ENCODE data around the gene RAPGEF5.
A peak's percentile ranks its signal among the peaks of the same experiment; 100 is the strongest.

The RAPGEF5 gene

DNA sequence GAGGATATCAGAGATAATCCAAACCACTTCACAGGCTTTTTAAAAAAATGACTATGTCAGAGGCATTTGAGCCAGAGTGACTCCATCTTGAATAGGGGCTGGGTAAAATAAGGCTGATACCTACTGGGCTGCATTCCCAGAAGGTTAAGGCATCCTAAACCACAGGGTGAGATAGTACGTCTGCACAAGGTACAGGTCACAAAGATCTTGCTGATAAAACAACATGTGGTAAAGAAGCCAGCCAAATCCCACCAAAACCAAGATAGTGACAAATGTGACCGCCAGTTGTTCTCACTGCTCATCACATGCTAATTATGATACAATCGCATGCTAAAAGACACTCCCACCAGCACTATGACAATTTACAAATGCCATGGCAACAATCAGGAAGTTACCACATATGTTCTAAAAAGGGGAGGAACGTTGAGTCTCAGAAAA, 177.5 kb downstream of the RAPGEF5 start:
- peak in 1 of 2 experiments; percentile 12 for DNase-seq
- TF ChIP-seq POLR2A (IDR thresholded peaks at IDR 0.05; ENCODE audit: low read length) (no peak), GATA1 (IDR thresholded peaks at IDR 0.05; ENCODE audit: low read depth, low read length) (no peak)

DNA sequence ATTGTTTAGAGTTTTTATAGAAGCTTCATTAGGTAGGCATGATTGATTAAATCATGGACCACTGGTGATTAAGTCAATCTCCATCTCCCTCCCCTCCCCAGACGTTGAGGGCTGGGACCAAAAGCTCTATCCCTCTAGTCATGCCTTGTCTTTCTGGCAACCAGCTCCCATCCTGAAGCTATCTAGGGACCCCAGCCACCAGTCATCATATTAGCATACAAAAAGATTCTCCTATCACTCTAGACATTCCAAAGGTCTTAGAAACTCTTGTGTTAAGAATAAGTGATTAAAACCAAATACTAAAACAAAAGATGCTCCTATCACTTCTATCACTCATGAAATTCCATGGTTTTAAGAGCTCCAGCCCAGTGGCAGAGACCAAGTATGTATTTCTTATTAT, 178.2 kb downstream of the RAPGEF5 start:
- no peak for DNase-seq
- no peak for TF ChIP-seq GATA1 (IDR thresholded peaks at IDR 0.05; ENCODE audit: low read depth, low read length)
- TF ChIP-seq POLR2A (IDR thresholded peaks at IDR 0.05; ENCODE audit: low read length), result no peak

DNA sequence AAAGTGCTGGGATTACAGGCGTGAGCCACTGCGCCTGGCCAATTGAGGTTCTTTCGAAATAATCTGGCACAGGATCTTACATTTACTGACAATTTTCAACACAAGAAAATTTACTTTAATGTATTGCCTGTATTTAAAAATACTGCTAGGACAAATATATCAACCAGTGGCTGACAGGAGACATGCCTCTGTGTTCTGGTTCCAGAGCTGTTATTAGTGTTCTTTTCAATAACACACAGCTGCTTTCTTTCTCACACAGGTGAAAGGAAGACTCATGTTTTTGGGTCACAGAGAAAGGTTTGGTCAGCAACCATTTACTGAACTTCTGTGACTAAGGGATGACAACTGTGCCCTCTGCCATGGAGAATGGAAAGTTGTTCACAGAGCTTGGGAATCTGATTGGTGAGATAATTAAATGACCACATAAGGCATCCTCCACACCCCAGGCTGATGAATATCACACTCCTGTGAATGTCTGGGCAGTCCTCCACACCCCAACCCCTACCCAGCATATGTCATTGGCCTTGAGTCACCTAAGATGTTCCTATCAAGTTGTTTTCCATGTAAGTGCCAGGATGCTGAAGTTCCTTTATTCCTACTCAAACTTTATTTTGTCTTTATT, 180.1 kb downstream of the RAPGEF5 start:
- TF ChIP-seq GATA1 (IDR thresholded peaks at IDR 0.05; ENCODE audit: low read depth, low read length) (no peak), POLR2A (IDR thresholded peaks at IDR 0.05; ENCODE audit: low read length) (no peak)
- DNase-seq, result no peak

DNA sequence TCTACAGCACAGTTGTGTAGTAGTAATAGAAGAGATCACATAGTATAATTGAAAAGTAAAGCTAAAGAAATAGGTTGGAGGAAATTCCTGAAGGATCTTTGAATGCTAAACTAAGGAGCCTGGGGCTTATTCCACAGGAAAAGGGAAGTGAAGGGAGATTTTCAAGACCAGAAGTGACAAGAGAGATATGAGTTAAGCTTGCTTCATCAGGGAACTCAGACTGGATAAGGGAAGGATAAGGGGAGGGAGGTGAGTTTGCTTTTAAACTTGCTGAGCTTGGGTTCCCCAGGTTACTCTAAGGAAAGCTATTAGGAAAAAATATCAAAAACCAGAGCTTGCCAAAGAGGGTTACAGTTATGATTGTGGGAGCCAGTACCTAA, 182.4 kb downstream of the RAPGEF5 start:
- no peak for TF ChIP-seq POLR2A (IDR thresholded peaks at IDR 0.05; ENCODE audit: low read length)
- no peak for TF ChIP-seq GATA1 (IDR thresholded peaks at IDR 0.05; ENCODE audit: low read depth, low read length)
- DNase-seq, result peak in 1 of 2 experiments; percentile 27

DNA sequence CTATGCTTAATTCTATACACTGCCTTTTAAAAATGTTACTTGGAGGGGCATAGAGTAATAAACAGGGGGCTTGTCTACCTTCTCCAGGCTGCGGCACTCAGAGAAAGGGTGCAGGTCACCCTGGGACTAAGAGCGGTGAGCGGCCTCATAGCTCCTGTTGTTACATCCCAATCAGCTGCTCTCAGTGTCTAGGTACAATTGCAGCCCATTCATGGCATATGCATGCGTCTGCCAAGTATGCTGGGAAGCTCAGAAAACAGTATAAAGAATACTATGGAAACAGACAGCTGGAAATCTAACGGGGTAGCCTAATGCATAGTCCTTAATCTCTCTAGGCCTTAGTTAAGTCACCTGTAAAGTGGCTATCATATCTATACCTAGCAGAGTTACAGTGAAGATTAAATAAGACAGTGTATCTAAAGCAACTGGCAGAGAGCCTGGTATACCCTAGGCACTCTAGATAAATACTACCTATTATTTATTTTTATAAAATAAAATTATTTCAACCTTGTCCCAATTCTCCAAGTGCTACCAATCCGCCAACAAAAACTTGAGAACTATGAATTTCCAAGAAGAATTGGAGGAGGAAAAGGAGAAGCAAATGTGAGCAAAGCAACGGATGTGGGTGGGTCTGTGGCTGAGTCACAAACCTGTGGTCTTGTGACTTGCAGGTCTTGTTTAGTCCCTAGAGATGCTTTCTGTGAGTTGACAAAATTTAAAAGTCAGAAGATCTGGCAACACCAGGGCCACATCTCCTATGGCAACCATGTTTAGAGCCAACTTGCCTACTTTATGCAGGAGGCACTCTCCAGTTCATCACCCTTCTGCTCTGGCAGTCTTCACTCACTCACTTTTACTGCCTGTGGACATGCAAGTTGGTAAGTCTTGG, 183.0 kb downstream of the RAPGEF5 start:
- TF ChIP-seq POLR2A (IDR thresholded peaks at IDR 0.05; ENCODE audit: low read length) (no peak), GATA1 (IDR thresholded peaks at IDR 0.05; ENCODE audit: low read depth, low read length) (no peak)

DNA sequence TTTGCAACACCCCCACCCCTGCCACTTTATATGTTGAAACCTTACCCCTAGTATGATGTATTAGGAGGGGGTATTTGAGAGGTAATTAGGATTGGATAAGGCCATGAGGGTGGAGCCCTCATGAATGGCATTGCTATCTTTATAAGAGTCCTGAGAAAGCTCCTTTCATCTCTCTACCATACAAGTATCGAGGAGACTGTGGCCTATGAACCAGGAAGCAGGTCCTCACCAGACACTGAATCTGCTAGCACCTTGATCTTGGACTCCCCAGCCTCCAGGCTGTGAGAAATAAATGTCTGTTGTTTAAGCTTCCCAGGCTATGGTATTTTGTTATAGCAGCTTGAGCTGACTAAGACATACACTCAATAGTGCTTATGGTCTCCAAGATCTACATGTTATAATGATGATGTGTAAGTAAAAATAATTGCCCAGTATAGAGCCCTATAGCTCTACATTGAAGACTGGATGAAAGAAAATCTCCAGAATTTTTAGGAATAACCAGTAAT, 188.8 kb downstream of the RAPGEF5 start:
- TF ChIP-seq POLR2A (IDR thresholded peaks at IDR 0.05; ENCODE audit: low read length) (no peak), GATA1 (IDR thresholded peaks at IDR 0.05; ENCODE audit: low read depth, low read length) (no peak)

More for the DNA sequence above, 183.0 kb downstream of the RAPGEF5 start:
- peak; percentile 45 to 67 for DNase-seq

DNA sequence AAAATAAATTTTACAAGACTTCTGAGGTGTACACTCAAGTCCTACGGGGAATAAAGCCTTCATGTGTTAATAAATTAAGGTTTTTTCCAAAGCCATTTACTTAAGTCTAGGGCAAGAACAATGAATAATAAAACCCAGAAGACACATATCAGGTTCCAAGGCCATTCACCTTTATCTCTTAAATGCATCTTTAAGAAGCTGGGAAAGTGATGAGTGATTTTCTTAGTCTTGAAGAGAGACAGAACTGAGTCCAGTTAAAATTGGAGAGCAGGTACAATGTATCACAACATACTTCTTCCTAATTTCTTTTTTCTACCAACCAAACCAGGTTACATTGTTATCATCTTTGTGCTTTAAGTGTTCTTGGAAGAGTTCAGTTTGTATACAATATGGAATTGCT, 189.5 kb downstream of the RAPGEF5 start:
- TF ChIP-seq POLR2A (IDR thresholded peaks at IDR 0.05; ENCODE audit: low read length), result no peak
- no peak for TF ChIP-seq GATA1 (IDR thresholded peaks at IDR 0.05; ENCODE audit: low read depth, low read length)
- DNase-seq, result no peak

More for the DNA sequence above, 188.8 kb downstream of the RAPGEF5 start:
- no peak for DNase-seq

DNA sequence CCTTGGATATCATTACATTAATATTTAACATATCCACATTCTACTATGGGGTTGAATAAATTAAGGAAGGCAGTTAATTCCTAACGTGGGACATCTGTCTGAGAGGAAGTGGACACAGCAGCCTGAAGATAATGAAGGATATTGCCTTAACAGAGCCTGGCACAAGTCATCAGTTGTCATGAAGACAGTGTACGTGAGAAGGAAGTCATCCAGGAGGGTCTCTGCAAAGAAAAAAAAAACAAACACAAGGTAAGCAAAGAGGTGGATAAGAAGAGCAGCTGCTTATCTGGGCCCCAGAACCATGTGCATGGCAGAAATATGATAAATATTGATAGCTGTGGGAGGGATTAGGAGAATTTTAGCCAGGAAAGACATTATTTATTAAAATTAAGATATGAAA, 190.0 kb downstream of the RAPGEF5 start:
- DNase-seq, result peak in 1 of 2 experiments; percentile 24
- no peak for TF ChIP-seq POLR2A (IDR thresholded peaks at IDR 0.05; ENCODE audit: low read length)
- no peak for TF ChIP-seq GATA1 (IDR thresholded peaks at IDR 0.05; ENCODE audit: low read depth, low read length)

DNA sequence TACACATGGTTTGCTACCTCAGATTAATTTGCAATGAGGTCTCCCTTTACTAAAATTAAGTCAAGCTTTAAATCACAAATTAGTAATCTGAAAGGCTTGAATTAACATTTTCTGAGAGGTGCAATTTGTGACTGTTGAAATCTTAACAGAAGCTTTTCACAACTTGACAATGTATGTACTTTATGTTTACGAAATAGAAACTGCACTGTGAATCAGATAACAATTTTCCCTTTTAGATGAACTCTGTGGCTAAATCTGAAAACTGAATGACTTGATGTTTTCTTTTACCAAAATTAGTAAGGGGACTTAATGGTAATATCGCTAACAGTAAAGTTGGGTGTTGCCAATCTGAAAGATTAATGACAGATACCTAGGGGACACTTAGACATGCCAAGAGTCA, 197.6 kb downstream of the RAPGEF5 start:
- TF ChIP-seq GATA1 (IDR thresholded peaks at IDR 0.05; ENCODE audit: low read depth, low read length) (no peak), POLR2A (IDR thresholded peaks at IDR 0.05; ENCODE audit: low read length) (no peak)

DNA sequence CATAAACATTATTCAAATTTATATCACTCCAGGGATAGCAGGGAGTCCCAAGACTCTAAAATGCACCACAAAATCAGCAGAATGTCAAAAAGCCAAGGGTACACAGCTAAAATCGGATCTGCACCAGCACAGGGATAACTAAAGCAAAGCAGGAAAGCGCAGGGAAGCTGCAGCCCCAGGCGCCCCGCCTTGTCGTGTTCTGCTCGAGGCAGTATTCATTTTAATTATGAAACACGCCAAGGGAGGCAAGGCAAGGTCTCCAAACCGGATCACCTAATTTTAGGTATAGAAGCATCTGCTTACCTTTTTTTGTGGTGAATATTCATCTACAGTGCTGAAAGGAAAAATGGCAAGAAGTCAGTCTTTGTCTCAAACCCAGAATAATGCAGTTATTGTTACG, 199.4 kb downstream of the RAPGEF5 start:
- TF ChIP-seq GATA1 (IDR thresholded peaks at IDR 0.05; ENCODE audit: low read depth, low read length) (no peak), POLR2A (IDR thresholded peaks at IDR 0.05; ENCODE audit: low read length) (no peak)
- no peak for DNase-seq

More for the DNA sequence above, 197.6 kb downstream of the RAPGEF5 start:
- DNase-seq, result no peak

DNA sequence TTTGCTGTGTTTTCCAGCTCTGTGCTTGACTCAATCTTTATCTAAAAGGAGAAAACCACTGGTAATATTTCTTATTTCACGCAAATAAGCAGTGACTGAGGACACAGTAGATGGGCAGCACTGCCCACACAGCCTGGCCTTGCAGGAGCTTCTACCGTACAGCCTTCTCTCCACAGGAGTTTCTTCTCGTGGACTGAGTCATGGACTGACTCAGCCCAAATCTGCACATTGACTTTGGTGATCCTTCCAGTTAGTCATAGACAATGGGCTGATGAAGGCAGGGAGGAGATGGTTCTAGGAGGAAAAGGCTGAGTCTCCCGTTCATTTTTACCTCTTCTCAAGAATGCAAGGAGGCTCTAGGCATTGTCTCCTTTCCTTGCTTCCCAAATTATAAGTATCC, 200.7 kb downstream of the RAPGEF5 start:
- peak in 1 of 2 experiments; percentile 28 for DNase-seq
- no peak for TF ChIP-seq GATA1 (IDR thresholded peaks at IDR 0.05; ENCODE audit: low read depth, low read length)
- TF ChIP-seq POLR2A (IDR thresholded peaks at IDR 0.05; ENCODE audit: low read length), result no peak

DNA sequence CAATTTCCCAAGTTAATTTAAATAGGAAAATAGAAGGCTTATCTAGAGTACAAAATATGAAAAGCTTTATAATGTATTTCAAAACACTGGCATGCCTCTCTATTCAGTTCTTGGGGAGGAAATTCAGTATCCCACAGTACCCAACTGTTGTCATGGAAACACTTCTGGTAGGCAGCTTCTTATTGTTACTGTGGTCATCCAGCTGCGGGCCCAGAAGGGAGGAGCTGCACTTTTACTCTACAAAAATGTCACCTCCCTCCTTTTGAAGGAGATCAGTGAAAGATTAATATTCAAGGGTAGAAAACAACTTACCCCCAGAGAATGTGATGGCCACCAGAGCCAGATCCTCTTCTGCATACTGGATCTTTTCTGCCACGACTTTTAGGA, 202.8 kb downstream of the RAPGEF5 start:
- DNase-seq, result no peak
- TF ChIP-seq GATA1 (IDR thresholded peaks at IDR 0.05; ENCODE audit: low read depth, low read length) (no peak), POLR2A (IDR thresholded peaks at IDR 0.05; ENCODE audit: low read length) (no peak)

DNA sequence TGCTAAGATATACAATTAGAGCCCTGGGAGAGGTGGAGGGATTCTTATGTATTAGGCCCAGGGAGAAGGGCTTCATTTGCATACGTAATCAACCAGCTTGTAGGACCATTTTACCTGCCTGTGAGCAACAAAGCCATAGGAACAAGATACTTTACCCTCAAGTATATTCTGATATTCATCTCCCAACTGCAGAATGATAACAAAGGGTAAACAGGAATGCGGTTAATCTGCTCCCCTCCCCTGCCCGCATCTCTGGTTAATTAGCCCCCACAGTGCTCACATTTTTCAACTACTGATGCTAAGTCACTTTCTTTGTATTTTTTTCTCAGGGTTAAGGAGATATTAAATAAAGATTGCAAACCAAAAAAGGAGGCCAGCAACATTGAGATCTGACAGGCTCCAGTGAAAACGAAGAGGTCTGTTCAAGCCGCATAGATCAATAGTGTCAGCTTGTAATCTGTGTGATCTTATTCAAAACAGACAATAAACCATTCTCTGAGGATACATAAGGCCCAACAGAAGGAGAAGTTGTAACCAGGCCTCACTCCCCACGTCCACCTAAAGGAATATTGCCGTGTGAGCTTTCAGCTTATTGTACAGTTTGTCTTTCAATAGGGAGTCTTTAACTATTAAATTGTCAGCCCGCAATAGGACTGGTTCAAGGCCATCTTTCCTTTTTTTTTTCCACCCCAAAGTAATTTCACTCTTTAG, 203.4 kb downstream of the RAPGEF5 start:
- TF ChIP-seq POLR2A (IDR thresholded peaks at IDR 0.05; ENCODE audit: low read length), result no peak
- no peak for TF ChIP-seq GATA1 (IDR thresholded peaks at IDR 0.05; ENCODE audit: low read depth, low read length)
- no peak for DNase-seq

DNA sequence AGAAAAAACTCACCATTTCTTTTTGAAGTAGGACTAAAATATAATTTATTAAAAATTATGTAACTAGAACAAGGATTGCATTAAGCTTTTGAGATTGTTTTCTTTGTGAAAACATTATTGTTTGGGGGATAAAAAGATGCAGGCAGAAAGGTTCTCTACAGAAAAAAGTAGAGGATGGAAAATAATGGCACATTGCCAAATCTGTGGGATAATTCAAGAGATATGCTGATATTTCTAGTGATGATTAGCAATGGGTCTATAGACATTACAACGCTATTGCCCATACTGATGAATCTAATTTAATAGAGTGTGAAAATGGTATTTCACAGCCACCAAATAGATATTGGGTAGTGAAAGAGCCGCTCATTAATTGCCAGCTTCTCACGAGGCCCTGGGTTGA, 204.3 kb downstream of the RAPGEF5 start:
- TF ChIP-seq POLR2A (IDR thresholded peaks at IDR 0.05; ENCODE audit: low read length), result no peak
- no peak for TF ChIP-seq GATA1 (IDR thresholded peaks at IDR 0.05; ENCODE audit: low read depth, low read length)
- DNase-seq, result no peak

Measured in erythroblast (primary cell).